Measurements from ENCODE around the gene FBXO38. TPM values are rescaled to one million over a fixed set of nuclear protein-coding genes. Genes with fewer than 3 reads are reported as not detected.

Gene FBXO38
- total RNA-seq, 1 experiment from 2014 or later = 35.8 TPM

DNA sequence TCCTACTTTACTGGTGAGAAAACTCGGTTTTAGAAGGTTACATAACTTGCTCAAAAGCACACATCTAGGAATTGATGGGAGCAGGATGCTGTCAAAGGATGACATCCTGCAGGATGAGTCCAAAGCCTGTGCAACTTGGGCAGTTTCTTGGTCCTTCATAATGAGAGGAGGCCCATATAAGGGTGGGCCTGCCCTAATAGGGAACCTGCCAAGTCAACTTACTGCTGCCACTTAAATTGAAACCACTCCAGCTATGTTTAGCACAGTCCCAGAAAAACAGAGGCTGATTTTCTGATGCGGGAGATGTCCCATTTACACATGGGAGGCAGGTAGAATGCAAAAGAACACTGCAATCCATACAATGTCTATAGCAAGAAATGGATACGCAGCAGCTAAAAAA is 61.8 kb downstream of the FBXO38 start:
- Mint-ChIP-seq H3K27me3 (ENCODE audit: low read depth) (no peaks in the 10 kb centered on the region), H3K36me3 (peaks cover 11% of the 10 kb centered on the region), H3K4me1 (peaks cover 13% of the 10 kb centered on the region), H3K27ac (no peak overlapping the region), H3K4me3 (no peak overlapping the region), H3K9me3 (no peaks in the 10 kb centered on the region)
- TF ChIP-seq ZNF423 (CRISPR knock-in tag; IDR thresholded peaks at IDR 0.05) (no peak), RELA (CRISPR knock-in tag; IDR thresholded peaks at IDR 0.05; ENCODE audit: borderline replicate concordance) (no peak), CREB1 (CRISPR knock-in tag; IDR thresholded peaks at IDR 0.05) (no peak), NFATC4 (CRISPR knock-in tag; IDR thresholded peaks at IDR 0.05) (no peak), ETV6 (CRISPR knock-in tag; IDR thresholded peaks at IDR 0.05) (no peak), HMGA2 (CRISPR knock-in tag; IDR thresholded peaks at IDR 0.05) (no peak), ZNF263 (CRISPR knock-in tag; IDR thresholded peaks at IDR 0.05; ENCODE audit: low read depth) (no peak)
- TF ChIP-seq, protein P1, sequence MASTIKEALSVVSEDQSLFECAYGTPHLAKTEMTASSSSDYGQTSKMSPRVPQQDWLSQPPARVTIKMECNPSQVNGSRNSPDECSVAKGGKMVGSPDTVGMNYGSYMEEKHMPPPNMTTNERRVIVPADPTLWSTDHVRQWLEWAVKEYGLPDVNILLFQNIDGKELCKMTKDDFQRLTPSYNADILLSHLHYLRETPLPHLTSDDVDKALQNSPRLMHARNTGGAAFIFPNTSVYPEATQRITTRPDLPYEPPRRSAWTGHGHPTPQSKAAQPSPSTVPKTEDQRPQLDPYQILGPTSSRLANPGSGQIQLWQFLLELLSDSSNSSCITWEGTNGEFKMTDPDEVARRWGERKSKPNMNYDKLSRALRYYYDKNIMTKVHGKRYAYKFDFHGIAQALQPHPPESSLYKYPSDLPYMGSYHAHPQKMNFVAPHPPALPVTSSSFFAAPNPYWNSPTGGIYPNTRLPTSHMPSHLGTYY (CRISPR knock-in tag; IDR thresholded peaks at IDR 0.05) = no peak
- TF ChIP-seq, protein P2, sequence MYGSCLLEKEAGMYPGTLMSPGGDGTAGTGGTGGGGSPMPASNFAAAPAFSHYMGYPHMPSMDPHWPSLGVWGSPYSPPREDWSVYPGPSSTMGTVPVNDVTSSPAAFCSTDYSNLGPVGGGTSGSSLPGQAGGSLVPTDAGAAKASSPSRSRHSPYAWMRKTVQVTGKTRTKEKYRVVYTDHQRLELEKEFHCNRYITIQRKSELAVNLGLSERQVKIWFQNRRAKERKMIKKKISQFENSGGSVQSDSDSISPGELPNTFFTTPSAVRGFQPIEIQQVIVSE (CRISPR knock-in tag; IDR thresholded peaks at IDR 0.05; ENCODE audit: borderline replicate concordance) = no peak
- TF ChIP-seq, protein P3, sequence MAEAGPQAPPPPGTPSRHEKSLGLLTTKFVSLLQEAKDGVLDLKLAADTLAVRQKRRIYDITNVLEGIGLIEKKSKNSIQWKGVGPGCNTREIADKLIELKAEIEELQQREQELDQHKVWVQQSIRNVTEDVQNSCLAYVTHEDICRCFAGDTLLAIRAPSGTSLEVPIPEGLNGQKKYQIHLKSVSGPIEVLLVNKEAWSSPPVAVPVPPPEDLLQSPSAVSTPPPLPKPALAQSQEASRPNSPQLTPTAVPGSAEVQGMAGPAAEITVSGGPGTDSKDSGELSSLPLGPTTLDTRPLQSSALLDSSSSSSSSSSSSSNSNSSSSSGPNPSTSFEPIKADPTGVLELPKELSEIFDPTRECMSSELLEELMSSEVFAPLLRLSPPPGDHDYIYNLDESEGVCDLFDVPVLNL (CRISPR knock-in tag; IDR thresholded peaks at IDR 0.05; ENCODE audit: borderline replicate concordance, low read depth) = no peak
- ATAC-seq (no peak), DNase-seq (ENCODE audit: low spot score) (no peak)
- POLR2A ChIA-PET = no interaction called here
- CTCF ChIA-PET = interaction anchor here (6.6 kb wide), 1 partner anchor 285 kb away, joined by 97 read pairs; no protein-coding TSS in a partner anchor

DNA sequence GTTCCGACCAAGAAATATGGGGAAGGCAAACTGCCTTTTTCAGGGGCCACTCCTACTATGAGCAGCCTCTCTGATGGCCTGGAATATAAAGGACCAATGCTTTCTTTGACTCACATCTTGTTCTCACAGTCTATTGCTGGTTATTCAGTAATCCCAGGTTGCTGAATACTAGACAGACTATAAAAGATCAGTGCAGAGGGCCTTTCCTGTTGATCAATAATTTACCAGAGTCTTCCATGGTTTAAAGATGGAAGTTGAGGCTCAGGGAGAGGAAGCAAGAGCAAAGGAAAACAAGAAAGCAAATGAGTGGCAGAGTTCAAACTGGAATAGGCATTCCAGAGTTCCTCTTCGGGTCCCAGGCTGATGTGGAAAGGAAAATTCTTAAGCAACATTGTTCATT is 62.9 kb downstream of the FBXO38 start:
- Mint-ChIP-seq H3K27ac (no peak overlapping the region), H3K4me1 (peaks cover 13% of the 10 kb centered on the region), H3K4me3 (no peak overlapping the region), H3K9me3 (no peaks in the 10 kb centered on the region), H3K27me3 (ENCODE audit: low read depth) (no peaks in the 10 kb centered on the region), H3K36me3 (peaks cover 3% of the 10 kb centered on the region)
- no peak for DNase-seq (ENCODE audit: low spot score)
- ATAC-seq = no peak
- ChIA-PET POLR2A (interaction anchor here (0.5 kb wide), 1 partner anchor 18 kb away, joined by 3 read pairs; no protein-coding TSS in a partner anchor), CTCF (interaction anchor here (0.9 to 3.1 kb wide), 3 partner anchors 36 to 284 kb away, joined by 3 to 35 read pairs (median 4); no protein-coding TSS in a partner anchor)
- TF ChIP-seq, protein P4, sequence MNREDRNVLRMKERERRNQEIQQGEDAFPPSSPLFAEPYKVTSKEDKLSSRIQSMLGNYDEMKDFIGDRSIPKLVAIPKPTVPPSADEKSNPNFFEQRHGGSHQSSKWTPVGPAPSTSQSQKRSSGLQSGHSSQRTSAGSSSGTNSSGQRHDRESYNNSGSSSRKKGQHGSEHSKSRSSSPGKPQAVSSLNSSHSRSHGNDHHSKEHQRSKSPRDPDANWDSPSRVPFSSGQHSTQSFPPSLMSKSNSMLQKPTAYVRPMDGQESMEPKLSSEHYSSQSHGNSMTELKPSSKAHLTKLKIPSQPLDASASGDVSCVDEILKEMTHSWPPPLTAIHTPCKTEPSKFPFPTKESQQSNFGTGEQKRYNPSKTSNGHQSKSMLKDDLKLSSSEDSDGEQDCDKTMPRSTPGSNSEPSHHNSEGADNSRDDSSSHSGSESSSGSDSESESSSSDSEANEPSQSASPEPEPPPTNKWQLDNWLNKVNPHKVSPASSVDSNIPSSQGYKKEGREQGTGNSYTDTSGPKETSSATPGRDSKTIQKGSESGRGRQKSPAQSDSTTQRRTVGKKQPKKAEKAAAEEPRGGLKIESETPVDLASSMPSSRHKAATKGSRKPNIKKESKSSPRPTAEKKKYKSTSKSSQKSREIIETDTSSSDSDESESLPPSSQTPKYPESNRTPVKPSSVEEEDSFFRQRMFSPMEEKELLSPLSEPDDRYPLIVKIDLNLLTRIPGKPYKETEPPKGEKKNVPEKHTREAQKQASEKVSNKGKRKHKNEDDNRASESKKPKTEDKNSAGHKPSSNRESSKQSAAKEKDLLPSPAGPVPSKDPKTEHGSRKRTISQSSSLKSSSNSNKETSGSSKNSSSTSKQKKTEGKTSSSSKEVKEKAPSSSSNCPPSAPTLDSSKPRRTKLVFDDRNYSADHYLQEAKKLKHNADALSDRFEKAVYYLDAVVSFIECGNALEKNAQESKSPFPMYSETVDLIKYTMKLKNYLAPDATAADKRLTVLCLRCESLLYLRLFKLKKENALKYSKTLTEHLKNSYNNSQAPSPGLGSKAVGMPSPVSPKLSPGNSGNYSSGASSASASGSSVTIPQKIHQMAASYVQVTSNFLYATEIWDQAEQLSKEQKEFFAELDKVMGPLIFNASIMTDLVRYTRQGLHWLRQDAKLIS (CRISPR knock-in tag; IDR thresholded peaks at IDR 0.05; ENCODE audit: borderline replicate concordance) = no peak

DNA sequence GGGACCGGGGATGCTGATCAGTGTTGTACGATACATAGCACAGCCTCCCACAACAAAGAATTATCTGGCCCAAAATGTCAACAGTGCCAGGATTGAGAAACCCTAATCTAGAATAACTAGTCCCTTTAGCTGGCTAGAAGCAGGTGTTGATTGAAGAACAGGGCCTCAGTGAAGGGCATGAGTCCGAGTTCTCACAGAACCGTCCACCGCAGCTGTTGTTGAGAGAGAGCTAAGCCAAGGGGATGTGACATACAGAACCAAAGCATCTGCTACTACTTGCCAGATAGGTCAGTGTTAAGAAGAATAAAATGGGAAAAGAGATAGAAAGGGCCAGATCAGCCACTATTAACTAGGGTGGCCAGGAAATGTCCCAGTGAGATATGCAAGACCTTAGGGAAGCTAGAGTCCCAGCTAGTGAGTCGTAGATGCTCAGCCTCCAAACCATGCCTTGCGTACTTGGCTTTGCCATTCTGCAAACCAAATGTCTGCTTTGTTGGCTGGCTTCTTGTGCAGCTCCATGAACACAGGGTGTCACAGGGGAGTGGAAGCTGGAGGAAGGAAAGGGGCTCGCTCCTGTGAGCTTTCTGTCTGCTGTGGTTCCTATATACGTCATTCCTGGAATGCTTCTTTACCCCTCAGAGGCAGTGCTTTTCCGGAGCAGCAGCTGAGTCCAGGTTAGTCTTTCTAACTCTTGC is 68.9 kb downstream of the FBXO38 start:
- H3K9me3 Mint-ChIP-seq = no peaks in the 10 kb centered on the region
- H3K27me3 Mint-ChIP-seq (ENCODE audit: low read depth) = no peaks in the 10 kb centered on the region
- DNase-seq (ENCODE audit: low spot score) (no peak), ATAC-seq (no peak)
- ChIA-PET POLR2A (no interaction called here), CTCF (interaction anchor here (1.6 to 4.1 kb wide), 4 partner anchors 9 to 278 kb away, joined by 4 to 25 read pairs (median 15); no protein-coding TSS in a partner anchor)
- no peak overlapping the region for H3K4me3 Mint-ChIP-seq
- TF ChIP-seq CREB1 (CRISPR knock-in tag; IDR thresholded peaks at IDR 0.05) (no peak), PRRX2 (CRISPR knock-in tag; IDR thresholded peaks at IDR 0.05) (no peak)
- H3K27ac Mint-ChIP-seq = no peak overlapping the region
- H3K4me1 Mint-ChIP-seq = peaks cover 31% of the 10 kb centered on the region
- no peaks in the 10 kb centered on the region for H3K36me3 Mint-ChIP-seq
